PC-3 (cell line): ENCODE data around the gene SDK2.

Experiments used
- EZH2phosphoT487 ChIP-seq: fragments of 300-600 bp; sonication (generic); IDR thresholded peaks from 2 replicates; pipeline ENCODE4 v1.6.1; 2018; ENCODE audit warnings: mild to moderate bottlenecking, antibody characterized with exemption, low read length, borderline replicate concordance
- TF ChIP-seq, protein P1 (sequence below): fragments of 300-600 bp; sonication (generic); conservative IDR thresholded peaks from 2 replicates; pipeline ENCODE4 v1.5.1; 2017; ENCODE audit warnings: antibody characterized with exemption, low read depth, mild to moderate bottlenecking, low read length

DNA sequence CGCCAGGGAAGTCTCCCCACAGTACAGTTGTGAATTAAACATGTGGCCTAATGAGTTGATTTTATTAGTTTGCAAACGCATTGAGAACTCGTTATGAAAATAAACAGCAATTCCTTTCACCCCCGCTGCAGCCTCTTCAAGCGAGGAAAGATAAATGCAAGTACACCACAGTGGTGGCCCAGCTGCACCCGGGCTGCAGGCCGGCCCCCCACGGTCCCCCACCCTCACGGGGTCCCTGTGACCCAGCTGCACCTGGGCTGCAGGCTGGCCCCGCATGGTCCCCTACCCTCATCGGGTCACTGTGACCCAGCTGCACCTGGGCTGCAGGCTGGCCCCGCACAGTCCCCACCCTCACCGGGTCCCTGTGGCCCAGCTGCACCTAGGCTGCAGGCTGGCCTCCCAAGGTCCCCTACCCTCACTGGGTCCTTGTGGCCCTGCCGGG is 32.2 kb downstream of the SDK2 start:
- TF ChIP-seq, protein P1, sequence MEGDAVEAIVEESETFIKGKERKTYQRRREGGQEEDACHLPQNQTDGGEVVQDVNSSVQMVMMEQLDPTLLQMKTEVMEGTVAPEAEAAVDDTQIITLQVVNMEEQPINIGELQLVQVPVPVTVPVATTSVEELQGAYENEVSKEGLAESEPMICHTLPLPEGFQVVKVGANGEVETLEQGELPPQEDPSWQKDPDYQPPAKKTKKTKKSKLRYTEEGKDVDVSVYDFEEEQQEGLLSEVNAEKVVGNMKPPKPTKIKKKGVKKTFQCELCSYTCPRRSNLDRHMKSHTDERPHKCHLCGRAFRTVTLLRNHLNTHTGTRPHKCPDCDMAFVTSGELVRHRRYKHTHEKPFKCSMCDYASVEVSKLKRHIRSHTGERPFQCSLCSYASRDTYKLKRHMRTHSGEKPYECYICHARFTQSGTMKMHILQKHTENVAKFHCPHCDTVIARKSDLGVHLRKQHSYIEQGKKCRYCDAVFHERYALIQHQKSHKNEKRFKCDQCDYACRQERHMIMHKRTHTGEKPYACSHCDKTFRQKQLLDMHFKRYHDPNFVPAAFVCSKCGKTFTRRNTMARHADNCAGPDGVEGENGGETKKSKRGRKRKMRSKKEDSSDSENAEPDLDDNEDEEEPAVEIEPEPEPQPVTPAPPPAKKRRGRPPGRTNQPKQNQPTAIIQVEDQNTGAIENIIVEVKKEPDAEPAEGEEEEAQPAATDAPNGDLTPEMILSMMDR, result no peak
- TF ChIP-seq EZH2phosphoT487, result no peak
